AG09309 (cell line): Measurements from ENCODE around the gene ZBTB7B.

Source experiments
- DNase-seq: peaks from one replicate; pipeline ENCODE4 v3.0.0-alpha.2; 2010; ENCODE audit warnings: low read depth
- H3K4me3 ChIP-seq: 2 replicates; pipeline ENCODE4 v1.5.1; 2011; ENCODE audit warnings: mild to moderate bottlenecking, low read depth, low read length, moderate library complexity; ENCODE audit not compliant: control insufficient read depth
- TF ChIP-seq, protein P1 (sequence below): IDR thresholded peaks from 2 replicates; pipeline ENCODE4 v1.5.1; 2011; ENCODE audit warnings: mild to moderate bottlenecking, low read depth, low read length, inconsistent platforms; ENCODE audit not compliant: insufficient read depth, control insufficient read depth; ENCODE audit errors: missing control alignments

ZBTB7B gene

DNA sequence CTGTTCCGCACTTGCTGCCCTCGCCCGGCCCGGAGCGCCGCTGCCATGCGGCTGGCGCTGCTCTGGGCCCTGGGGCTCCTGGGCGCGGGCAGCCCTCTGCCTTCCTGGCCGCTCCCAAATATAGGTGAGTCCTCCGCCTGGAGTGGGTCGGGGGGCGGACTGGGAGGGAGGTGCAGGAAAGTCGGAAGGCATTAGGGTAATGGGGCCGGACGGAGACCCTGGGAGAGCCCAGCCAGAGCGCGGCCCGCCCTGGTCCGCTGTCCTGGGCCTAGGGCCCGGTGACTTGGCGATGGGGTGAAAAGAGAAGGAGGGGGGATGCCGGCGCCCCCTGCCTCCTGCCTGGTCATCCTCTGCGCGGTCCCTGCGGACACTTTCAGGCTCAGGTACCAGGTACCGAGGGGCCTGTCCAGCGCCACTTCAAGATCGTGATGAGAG is 48.8 kb downstream of the ZBTB7B start:
- no peak for DNase-seq
- H3K4me3 ChIP-seq = peak overlapping the region; percentile 76
- TF ChIP-seq, protein P1, sequence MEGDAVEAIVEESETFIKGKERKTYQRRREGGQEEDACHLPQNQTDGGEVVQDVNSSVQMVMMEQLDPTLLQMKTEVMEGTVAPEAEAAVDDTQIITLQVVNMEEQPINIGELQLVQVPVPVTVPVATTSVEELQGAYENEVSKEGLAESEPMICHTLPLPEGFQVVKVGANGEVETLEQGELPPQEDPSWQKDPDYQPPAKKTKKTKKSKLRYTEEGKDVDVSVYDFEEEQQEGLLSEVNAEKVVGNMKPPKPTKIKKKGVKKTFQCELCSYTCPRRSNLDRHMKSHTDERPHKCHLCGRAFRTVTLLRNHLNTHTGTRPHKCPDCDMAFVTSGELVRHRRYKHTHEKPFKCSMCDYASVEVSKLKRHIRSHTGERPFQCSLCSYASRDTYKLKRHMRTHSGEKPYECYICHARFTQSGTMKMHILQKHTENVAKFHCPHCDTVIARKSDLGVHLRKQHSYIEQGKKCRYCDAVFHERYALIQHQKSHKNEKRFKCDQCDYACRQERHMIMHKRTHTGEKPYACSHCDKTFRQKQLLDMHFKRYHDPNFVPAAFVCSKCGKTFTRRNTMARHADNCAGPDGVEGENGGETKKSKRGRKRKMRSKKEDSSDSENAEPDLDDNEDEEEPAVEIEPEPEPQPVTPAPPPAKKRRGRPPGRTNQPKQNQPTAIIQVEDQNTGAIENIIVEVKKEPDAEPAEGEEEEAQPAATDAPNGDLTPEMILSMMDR = no peak

DNA sequence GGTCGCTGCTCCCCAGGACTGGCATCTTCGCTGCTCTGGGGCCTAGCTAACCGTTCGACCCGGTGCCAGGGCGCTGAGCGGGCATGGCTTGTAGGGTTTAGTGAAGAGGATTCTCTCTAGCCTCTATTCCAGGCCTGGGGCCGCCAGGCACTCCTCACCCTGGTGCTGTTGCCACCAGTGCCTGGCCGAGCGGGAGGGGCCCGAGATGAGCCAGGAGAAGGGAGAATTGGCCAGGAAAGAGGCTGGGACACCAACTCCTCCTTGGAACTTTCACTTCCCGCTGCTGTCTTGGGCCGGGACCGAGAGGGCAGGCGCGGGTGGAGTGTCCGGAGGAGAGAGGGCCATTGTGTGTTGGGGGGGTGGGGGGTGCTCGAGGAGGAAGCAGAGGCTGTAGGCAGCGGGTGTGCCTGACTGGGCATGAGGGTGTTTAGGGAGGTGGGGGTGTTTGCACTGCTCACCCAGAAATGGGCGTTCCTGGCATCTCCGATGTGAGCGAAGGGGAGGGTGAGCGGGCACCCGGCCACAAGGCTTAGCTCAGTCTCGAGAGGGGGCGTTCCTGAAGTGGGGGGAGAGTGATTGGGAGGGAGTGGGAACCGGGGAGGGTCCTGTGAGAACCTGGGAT is 49.3 kb downstream of the ZBTB7B start:
- TF ChIP-seq, protein P1 = no peak
- DNase-seq = no peak
- H3K4me3 ChIP-seq = peak overlapping the region; percentile 76

DNA sequence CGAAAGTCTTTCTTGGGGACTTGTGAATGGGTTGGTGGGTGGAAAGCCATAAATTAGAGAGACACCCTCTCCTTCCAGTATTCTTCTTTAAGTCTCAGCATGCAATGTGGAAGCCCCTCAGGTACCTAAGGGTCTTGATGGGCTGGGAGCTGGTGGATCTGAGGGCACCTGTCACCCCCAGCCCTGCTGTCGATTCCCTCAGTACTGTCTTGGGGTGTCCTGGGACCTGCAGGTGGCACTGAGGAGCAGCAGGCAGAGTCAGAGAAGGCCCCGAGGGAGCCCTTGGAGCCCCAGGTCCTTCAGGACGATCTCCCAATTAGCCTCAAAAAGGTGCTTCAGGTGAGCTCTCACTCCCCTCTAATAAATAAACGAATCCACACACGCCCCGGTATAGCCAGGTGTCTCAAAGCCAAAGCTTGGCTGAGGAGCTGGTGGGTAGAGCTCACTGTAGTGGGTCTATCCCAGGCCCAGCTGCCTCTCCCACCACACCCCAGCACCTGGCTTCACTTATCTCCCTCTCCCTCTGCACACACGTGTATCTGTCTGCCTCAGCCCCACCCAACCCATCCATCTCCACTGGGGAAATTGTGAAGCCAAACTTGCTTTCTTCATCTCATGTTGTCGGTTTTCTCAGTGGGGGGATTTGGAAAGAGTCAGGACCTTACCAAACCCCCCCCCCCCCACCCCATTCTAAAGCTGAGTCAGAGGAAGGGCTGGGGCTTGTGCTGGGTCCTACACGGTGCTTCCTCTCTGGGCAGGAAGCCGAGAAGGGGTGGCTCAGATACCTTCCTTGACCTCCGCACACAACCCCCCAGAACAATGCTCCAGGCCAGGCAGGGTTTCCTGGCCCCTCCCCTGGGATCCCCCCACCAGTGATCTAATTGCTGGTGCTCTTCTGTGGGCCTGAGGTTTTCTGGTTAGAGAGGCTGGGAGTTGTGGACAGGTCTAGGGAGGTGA is 50.1 kb downstream of the ZBTB7B start:
- DNase-seq = no peak
- peak overlapping the region; percentile 76 for H3K4me3 ChIP-seq
- TF ChIP-seq, protein P1 = peak; percentile 46

DNA sequence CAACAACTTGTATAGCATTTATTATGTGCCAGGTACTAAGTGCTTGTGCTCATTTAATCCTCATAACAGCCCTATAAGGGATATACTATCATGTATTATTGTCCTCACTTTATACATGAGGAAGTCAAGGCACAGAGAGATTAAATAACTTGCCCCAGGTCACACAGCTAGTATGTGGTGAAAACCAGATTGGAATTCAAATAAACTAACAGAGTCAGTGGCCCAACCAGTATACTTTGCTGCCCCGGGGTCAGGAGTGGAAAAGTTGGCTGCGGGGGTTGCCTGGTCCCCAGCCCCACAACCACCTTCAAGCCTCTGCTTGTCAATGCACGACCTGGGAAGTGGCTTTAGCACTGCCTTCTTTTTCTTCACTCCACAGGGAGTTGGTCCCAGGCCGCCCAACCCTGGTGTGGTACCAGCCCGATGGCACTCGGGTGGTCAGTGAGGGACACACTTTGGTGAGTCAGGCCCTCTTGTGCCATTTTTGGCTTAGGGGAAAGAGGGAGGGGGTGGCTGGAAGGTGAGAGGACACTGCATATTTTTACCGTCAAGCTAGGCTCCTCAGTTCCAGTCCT is 51.0 kb downstream of the ZBTB7B start:
- DNase-seq = no peak
- H3K4me3 ChIP-seq = no peak overlapping the region
- TF ChIP-seq, protein P1 = no peak

DNA sequence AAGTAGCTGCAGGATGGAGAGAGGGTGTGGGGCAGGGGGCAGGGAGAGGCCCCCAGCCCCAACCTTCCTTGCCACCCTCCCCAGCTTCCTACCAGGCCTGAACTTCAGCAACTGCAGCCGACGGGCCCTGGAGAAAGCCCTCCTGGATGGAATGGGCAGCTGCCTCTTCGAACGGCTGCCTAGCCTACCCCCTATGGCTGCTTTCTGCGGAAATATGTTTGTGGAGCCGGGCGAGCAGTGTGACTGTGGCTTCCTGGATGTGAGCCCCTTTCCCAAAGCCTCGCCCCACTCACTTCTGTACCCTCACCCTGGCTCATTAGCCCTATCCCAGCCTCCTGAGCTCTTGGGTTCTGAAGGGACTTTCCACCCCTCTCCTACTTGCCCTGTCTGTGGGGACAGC is 54.5 kb downstream of the ZBTB7B start:
- TF ChIP-seq, protein P1 = no peak
- no peak overlapping the region for H3K4me3 ChIP-seq
- no peak for DNase-seq

DNA sequence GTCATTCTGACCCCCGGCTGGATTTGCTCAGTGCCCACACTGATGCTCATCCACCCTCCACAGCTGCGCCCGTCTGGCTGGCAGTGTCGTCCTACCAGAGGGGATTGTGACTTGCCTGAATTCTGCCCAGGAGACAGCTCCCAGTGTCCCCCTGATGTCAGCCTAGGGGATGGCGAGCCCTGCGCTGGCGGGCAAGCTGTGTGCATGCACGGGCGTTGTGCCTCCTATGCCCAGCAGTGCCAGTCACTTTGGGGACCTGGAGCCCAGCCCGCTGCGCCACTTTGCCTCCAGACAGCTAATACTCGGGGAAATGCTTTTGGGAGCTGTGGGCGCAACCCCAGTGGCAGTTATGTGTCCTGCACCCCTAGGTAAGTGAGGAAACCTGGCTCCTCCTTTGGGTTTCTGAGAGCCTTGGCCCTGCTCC is 55.2 kb downstream of the ZBTB7B start:
- TF ChIP-seq, protein P1 = no peak
- no peak for DNase-seq
- no peak overlapping the region for H3K4me3 ChIP-seq
